Ammon's horn (tissue), 1 donor: Measurements from ENCODE around the gene MAMDC2.

ENCODE experiments used
- DNase-seq: peaks from one replicate; pipeline ENCODE4 v3.0.0-alpha.2; 2016; ENCODE audit warnings: low spot score

The MAMDC2 gene

GRCh38 chr9:70107558-70107957 lies 63.9 kb downstream of the MAMDC2 start:
- DNase-seq, result no peak

GRCh38 chr9:70108181-70108580 lies 64.5 kb downstream of the MAMDC2 start:
- no peak for DNase-seq

DNA sequence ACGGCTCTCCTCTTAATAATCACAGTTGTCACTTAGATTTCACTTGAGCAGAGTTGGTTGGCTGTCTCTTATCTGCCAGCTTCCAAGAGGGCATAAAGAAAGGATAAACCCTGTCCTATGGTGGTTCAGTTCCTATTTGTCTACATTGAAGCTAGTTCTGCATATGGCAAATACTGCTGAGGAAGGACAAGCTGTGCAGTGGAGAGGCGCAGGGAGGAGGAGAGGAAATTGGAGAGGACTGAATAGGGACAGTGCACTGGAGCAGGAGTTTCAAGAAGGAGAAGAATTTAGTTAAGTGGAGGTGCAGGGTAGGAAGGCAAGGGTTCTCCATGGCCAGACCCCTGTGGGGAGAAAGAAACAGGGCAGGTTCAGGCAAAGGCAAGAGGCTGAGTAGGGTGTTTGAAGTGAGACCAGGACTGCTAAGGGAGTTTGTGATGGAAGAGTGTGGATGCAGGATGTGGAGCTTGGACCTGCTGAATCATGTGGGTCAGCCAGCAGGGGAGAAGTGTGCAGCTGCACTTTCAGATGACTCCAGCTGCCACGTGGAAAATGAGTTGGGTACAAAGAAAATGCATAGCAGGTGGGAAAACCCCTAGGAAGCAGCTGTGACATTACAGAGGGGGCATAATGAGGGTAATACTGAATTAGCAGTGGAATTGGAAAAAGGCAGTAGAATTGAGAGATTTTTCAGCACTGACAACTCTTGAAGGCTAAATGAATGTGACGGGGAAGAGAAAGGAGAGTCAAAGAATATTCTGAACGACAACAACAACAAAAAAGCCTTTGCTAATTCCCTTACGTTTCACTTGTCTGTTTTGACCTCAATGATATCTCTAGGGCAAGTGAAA lies 66.8 kb downstream of the MAMDC2 start:
- DNase-seq, result no peak

- peak; percentile 72 for DNase-seq
These were observed 67.5 kb downstream of the MAMDC2 start for GRCh38 chr9:70111042-70111602.

- no peak for DNase-seq
These were observed 68.1 kb downstream of the MAMDC2 start for GRCh38 chr9:70111641-70112236.

GRCh38 chr9:70112981-70113380 lies 69.3 kb downstream of the MAMDC2 start:
- no peak for DNase-seq

- peak; percentile 70 for DNase-seq
These were observed 69.9 kb downstream of the MAMDC2 start for GRCh38 chr9:70113403-70114022.

DNA sequence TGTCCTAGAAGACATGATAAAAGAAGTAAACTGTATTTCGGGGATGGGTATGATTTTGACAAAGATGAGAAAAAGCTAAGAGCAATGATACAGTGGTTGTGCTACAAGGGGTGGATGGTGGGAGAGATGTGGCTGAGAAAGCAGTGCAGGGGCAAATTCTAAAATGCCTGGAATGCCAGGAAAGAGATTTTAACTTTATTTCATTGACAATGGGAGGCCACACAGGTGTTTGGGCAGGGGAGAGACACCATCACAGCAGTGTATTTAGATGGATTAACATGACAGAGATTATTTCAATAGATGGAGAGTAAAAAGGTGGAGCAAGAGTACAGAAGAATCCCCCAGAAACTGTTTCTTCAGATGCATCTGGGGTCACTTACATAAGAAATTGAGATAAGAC lies 71.2 kb downstream of the MAMDC2 start:
- DNase-seq, result no peak

DNA sequence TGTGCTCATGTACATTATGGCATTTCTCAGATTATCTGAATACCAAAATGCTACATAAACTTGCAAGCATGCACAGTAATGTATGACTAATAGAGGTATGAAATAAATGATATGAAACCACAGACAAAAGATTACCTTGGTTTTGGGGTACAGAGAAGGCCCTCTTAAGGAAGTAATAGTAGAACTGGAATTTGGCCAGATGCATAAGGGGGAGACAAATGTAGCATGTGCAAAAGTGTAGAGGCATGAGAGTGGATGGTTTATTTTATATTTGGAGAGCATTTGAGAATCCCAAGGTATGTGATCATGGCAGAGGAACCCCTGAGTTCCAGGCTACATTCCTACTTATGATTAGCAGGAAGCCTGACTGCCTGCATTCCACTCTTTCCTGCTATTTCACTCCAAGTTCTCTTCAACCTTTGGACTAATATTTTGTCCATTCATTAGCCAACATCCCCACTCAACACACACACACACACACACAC lies 74.2 kb downstream of the MAMDC2 start:
- DNase-seq, result no peak

DNA sequence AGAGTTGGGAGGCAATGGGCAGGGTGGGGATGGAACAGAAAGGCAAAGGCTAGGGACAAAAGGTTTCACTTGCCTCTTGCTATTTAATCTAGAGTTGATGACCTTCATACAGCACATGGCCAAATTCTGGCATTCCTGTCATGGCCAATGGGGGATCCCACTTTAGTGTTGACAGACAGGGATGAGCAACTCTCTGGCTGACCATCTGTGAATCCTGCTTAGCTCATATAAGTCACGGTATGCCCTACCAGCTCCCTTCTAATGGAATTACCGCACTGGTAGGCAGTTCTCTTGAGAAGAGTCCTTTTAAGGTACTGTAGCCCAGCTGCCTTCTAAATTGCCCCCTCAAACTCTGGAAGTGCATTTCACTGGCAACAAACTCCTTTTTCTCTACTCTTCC lies 76.1 kb downstream of the MAMDC2 start:
- DNase-seq, result no peak

GRCh38 chr9:70120834-70121510 lies 77.3 kb downstream of the MAMDC2 start:
- DNase-seq, result no peak

DNA sequence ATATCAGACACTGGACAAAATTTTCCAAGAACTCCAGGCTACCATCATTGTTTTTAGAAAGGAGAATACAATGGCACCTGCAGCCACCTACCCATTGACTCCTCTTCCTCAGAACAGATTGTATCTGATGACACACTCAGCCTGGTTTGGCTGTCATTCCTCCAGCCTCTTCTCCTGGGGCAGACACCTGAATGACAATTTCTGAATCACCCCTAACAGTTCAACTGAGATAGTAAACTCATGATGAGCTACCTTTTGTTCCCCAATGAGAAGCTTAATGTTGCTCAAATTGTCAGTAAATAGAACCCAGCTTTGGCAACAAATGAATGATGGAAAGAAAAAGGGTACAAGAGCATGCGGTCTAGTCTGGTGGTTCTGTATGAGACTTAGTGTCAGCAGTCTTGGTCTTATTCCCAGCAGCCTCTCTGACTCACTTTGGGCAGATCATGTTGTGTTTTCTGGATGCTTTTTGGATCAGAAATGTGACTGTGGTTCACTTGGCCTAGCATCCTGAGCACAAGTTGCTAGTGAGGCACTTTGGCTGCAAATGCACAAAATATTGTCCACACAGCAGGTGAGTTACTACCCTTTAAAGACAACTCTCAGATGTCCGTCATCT lies 78.3 kb downstream of the MAMDC2 start:
- no peak for DNase-seq

DNA sequence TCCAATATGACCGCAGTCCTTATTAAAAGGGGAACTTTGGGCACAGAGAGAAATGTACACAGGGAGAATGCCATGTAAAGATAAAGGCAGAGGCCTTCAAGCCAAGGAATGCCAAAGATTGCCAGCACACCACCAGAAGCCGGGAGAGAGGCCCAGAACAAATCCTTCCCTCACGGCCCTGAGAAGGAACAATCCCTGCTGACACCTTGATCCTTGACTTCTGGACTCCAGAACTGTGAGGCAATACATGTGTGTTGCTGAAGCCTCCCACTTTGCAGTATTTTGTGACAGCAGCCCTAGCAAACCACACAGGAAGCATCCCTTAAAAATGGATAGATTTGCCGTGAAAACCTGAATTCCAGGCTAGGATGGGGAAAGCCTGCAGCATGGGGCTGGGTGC lies 80.0 kb downstream of the MAMDC2 start:
- no peak for DNase-seq

DNA sequence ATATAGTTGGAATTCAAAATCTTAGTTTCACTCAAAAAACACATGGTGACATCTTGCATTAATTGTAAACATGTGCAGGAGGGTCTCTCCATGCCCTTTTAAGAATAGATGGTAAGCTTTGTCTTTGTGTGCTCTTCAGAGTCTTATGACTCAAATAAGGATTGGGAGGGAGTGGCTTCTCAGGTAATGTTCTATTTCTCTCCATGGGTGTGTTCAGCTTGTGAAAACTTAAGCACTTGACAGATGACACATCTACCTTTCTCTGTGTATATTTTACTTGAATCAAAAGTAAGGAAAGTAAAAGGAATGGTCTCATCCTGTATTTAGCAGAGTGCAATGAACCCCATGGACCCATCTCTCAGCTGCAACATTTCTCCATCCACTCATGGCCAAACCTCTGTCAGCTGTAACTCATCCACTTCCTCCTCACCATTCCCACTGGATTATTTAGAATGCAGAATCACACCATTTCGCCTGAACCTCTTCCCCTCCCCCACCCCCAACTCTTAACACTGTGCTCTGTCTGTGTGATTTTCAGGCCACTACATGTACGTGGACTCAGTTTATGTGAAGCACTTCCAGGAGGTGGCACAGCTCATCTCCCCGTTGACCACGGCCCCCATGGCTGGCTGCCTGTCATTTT lies 82.1 kb downstream of the MAMDC2 start:
- DNase-seq, result no peak

DNA sequence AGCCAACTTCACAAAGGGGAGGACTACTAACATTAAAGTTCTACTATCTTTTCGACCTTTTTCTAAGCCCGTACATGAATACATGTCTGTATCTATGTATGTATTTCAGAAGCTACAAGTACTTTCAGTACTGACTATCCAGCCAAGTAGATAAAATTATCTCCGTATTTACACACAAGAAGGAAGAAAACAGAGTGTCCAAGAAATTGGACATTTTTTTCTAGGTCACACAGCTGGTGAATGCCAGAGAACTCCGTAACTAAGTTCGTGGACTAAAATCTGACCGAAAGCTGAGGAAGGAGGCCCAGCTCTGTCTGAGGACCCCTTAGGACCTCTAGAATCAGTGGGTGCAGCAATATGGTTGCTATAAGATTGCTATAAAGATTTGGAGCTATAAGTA lies 83.4 kb downstream of the MAMDC2 start:
- no peak for DNase-seq

DNA sequence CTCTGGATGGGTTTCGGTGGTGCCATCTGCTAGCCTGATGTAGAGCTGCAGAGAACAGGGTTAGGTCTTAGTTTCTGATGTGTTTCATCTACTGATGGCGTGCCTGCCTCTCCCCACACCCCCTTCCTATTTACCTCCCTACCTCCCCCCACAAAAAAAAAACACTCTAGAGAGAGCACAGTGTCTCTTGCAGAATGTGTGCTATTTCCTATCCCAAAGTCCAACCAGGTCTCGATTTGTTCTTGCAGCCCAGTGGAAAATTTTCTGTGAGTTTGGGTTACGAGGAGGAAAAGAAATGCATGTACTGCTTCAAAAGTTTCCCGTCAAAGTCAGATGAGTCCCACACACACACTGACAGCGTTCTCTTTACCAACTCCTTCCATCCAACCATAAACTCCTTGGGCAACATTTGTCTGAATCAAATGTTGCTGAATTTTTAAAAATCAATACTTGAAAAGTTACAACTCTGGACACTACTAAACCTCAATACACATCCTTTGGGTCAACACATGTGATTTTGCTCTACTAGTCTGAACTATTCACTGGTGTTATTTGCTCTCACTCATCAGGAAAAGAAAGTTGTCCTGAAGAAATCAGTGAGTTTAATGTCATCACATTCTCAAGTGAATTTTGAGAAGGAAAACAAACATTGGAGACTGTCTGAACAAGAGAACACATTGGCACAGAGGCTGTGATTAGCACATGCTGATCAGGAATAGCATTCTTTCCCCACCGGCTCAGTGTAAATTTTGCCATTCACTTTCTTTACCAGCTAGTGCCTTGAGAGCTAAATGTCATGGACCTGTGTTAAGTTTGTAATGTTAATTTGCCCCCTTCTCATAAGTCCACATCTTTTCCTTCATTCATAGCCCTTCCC lies 84.1 kb downstream of the MAMDC2 start:
- DNase-seq, result no peak

DNA sequence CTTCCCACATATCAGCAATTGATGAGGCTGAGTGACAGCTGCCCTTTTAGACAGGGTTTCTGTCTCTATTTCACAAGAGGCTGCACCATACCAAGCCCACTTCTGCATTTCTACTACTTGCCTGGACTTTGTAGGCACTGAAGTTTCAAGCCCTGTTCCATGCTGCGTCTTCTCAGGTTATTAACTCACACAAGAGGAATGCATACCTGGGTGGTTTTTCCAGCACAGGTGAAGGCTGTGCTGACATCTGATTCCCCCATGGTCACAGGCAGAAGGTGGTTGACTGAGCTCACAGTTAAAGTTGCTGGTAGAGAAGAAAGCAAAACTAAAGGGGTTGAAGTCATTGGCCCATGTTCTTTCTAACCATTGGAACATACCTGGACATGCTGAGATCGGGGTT lies 86.6 kb downstream of the MAMDC2 start:
- DNase-seq, result no peak

- no peak for DNase-seq
These were observed 87.6 kb downstream of the MAMDC2 start for GRCh38 chr9:70131296-70131695.

DNA sequence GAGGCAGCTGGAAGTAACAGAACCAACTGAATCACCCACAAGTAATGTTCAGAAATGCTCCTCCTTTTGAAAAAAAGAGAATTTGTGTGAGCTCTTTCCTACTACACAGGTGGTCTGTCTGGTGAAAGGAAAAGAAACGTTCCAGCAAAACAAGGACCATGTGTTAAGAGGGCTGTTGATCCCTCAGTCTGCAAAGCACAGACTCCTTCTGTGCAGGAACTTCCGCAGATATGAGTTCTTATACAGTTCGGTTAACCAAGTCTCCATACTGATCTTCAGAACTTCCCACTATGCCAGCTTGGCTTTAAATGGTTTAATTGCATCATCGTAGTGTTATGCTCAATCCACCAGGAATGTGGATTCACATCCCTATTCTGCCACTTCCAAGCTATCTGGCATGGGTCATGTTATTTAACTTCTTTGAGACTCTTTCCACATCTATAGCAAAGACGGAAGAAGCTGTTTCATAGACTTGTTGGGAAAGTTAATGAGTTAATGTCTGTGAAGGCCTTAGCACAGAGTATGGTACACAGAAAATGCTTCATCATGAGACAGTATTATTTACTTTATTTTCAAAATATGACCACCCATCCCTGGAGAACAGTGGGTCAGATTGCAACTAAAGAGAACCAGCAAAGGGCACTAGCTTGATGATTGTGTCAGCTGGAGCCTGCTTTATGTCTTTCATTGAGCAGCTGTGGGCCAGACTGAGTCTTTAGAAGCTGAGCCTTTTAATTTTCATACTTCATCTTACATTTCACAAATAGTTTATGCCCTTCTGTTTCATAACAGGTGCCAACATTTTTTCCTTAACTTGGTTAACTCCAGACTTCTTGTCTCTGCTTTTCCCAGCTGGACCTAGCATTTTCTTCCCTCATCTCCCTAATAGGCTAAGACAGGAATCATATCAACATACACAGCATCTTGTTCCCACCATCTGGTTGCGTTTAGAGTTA lies 89.9 kb downstream of the MAMDC2 start:
- no peak for DNase-seq
